K562 (cell line): ENCODE results near the gene KIF1A.

Experiments used
- CAMTA2 ChIP-seq: fragments of 250-450 bp; sonication (Bioruptor Pico); conservative IDR thresholded peaks from 2 replicates; pipeline ENCODE4 v1.5.1; 2022
- HMG20B ChIP-seq: fragments of 250-450 bp; sonication (Bioruptor Pico); IDR thresholded peaks from 2 replicates; pipeline ENCODE4 v1.5.0; 2021; ENCODE audit warnings: mild to moderate bottlenecking
- MEF2D ChIP-seq: conservative IDR thresholded peaks from 2 replicates; pipeline ENCODE4 v1.6.1; 2016; ENCODE audit warnings: low read depth, missing genetic modification characterization, missing compliant biosample characterization
- NFE2L1 ChIP-seq: fragments of 450-650 bp; IDR thresholded peaks from 2 replicates; pipeline ENCODE4 v1.6.1; 2016; ENCODE audit warnings: missing genetic modification characterization, low read depth, mild to moderate bottlenecking, missing compliant biosample characterization, moderate library complexity, borderline replicate concordance
- PHB2 ChIP-seq: fragments of 450-650 bp; IDR thresholded peaks from 2 replicates; pipeline ENCODE4 v1.6.1; 2017; ENCODE audit warnings: low read depth
- POLR2A ChIP-seq: fragments of 450-650 bp; conservative IDR thresholded peaks from 2 replicates; pipeline ENCODE4 v1.6.1; 2016
- SRSF9 ChIP-seq: fragments of 200-400 bp; formaldehyde crosslinking; IDR thresholded peaks from 2 replicates; pipeline ENCODE4 v1.6.1; 2017; ENCODE audit warnings: low read depth, low read length, borderline replicate concordance
- ZNF707 ChIP-seq: fragments of 250-450 bp; sonication (Bioruptor Pico); conservative IDR thresholded peaks from 2 replicates; pipeline ENCODE4 v1.8.0; 2022; ENCODE audit warnings: inconsistent platforms, mild to moderate bottlenecking, moderate library complexity
- TF ChIP-seq, protein P1 (sequence below): sonication (generic); formaldehyde crosslinking; IDR thresholded peaks from 2 replicates; pipeline ENCODE4 v1.8.1; 2023; ENCODE audit warnings: mild to moderate bottlenecking, missing genetic modification reagents
- TF ChIP-seq, protein P2 (sequence below), 3 experiments: IDR thresholded peaks in 2 of 3; conservative IDR thresholded peaks in 1 of 3; 2 replicates each; pipeline ENCODE4 v1.5.1; 2011 to 2012; ENCODE audit warnings: low read length in 3 of 3, mild to moderate bottlenecking in 3 of 3, control low read depth in 2 of 3, improper control_type of control experiment in 1 of 3, inconsistent platforms in 1 of 3, low read depth in 1 of 3, mixed read lengths in 1 of 3, moderate library complexity in 1 of 3; ENCODE audit not compliant: insufficient read depth in 2 of 3
- TF ChIP-seq, protein P3 (sequence below), 2 experiments: fragments of 450-650 bp in 1 of 2; sonication (generic) in 1 of 2; formaldehyde crosslinking in 1 of 2; IDR thresholded peaks in 1 of 2; conservative IDR thresholded peaks in 1 of 2; 2 replicates each; pipeline versions ENCODE4 v1.6.1 to v1.8.1; 2016 to 2023; ENCODE audit warnings: mild to moderate bottlenecking in 2 of 2, moderate library complexity in 2 of 2, inconsistent platforms in 1 of 2, missing genetic modification reagents in 1 of 2
- TF ChIP-seq, protein P4 (sequence below): fragments of 250-450 bp; sonication (Bioruptor Pico); IDR thresholded peaks from 2 replicates; pipeline ENCODE4 v1.5.1; 2021; ENCODE audit warnings: mild to moderate bottlenecking
- TF ChIP-seq, protein P5 (sequence below): fragments of 450-650 bp; IDR thresholded peaks from 2 replicates; pipeline ENCODE4 v1.6.1; 2014; ENCODE audit warnings: low read depth, mild to moderate bottlenecking, moderate library complexity, borderline replicate concordance

DNA sequence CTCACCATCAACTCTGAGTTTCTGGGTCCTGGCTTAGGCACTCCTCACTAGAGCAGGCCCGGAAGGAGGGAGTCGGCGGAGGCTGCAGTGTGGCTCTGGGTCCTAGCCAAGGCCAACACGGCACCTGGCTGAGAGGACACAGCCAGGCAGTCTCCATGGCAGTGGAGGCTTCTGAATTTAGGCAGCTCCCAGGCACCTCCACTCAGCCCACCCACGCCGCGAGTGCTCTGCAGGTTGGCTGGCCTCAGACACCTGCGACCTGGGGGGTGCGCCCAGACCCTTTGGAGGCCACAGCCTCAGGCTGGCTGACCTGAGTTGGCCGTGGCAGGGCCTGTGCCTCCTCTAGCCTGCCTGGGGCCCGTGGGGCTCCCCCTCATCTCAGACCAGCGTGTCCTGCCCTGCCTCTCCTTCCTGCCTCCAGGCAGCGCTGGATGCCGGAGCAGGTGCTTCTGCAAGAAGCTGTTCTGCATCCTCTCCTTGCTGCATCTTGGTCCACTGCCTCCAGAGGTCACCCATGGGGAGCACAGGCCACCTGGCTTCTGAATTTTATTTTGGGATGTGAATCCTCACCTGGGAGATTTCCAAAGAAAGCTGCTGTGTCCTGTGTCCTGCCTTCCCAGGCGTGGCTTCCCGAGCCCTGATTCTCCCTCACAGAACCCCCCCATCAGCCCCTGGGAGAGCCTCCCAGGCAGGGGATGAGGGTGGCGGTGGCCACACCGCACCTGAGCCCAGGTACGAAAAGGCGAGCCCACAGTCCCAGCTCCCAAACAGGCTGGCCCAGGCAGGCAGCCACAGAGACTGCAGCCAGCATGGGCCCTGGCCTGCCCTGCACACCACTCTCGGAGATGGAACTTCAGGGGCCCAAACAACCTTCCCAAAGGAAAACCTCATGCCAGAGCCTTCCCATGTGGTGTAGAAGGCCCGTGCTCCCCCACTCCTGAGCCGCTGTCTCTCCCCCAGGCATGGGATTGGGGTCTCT, 105.0 kb downstream of the KIF1A start:
- TF ChIP-seq POLR2A = no peak
- TF ChIP-seq, protein P1, sequence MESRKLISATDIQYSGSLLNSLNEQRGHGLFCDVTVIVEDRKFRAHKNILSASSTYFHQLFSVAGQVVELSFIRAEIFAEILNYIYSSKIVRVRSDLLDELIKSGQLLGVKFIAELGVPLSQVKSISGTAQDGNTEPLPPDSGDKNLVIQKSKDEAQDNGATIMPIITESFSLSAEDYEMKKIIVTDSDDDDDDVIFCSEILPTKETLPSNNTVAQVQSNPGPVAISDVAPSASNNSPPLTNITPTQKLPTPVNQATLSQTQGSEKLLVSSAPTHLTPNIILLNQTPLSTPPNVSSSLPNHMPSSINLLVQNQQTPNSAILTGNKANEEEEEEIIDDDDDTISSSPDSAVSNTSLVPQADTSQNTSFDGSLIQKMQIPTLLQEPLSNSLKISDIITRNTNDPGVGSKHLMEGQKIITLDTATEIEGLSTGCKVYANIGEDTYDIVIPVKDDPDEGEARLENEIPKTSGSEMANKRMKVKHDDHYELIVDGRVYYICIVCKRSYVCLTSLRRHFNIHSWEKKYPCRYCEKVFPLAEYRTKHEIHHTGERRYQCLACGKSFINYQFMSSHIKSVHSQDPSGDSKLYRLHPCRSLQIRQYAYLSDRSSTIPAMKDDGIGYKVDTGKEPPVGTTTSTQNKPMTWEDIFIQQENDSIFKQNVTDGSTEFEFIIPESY = no peak
- no peak for TF ChIP-seq PHB2
- no peak for TF ChIP-seq HMG20B
- TF ChIP-seq, protein P2, sequence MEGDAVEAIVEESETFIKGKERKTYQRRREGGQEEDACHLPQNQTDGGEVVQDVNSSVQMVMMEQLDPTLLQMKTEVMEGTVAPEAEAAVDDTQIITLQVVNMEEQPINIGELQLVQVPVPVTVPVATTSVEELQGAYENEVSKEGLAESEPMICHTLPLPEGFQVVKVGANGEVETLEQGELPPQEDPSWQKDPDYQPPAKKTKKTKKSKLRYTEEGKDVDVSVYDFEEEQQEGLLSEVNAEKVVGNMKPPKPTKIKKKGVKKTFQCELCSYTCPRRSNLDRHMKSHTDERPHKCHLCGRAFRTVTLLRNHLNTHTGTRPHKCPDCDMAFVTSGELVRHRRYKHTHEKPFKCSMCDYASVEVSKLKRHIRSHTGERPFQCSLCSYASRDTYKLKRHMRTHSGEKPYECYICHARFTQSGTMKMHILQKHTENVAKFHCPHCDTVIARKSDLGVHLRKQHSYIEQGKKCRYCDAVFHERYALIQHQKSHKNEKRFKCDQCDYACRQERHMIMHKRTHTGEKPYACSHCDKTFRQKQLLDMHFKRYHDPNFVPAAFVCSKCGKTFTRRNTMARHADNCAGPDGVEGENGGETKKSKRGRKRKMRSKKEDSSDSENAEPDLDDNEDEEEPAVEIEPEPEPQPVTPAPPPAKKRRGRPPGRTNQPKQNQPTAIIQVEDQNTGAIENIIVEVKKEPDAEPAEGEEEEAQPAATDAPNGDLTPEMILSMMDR (IDR thresholded peaks at IDR 0.05 in 2 of 3, conservative IDR thresholded peaks at IDR 0.05 in 1 of 3; ENCODE audit: insufficient read depth in 2 of 3, low read depth in 1 of 3, low read length in 3 of 3) = no peak
- no peak for TF ChIP-seq NFE2L1
- TF ChIP-seq, protein P3, sequence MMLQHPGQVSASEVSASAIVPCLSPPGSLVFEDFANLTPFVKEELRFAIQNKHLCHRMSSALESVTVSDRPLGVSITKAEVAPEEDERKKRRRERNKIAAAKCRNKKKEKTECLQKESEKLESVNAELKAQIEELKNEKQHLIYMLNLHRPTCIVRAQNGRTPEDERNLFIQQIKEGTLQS (IDR thresholded peaks at IDR 0.05) = no peak
- TF ChIP-seq, protein P3 (CRISPR knock-in tag; conservative IDR thresholded peaks at IDR 0.05) = no peak
- TF ChIP-seq, protein P4, sequence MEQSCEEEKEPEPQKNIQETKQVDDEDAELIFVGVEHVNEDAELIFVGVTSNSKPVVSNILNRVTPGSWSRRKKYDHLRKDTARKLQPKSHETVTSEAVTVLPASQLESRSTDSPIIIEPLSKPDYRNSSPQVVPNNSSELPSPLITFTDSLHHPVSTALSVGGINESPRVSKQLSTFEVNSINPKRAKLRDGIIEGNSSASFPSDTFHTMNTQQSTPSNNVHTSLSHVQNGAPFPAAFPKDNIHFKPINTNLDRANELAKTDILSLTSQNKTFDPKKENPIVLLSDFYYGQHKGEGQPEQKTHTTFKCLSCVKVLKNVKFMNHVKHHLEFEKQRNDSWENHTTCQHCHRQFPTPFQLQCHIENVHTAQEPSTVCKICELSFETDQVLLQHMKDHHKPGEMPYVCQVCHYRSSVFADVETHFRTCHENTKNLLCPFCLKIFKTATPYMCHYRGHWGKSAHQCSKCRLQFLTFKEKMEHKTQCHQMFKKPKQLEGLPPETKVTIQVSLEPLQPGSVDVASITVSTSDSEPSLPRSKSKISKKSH (CRISPR knock-in tag) = no peak
- TF ChIP-seq, protein P5, sequence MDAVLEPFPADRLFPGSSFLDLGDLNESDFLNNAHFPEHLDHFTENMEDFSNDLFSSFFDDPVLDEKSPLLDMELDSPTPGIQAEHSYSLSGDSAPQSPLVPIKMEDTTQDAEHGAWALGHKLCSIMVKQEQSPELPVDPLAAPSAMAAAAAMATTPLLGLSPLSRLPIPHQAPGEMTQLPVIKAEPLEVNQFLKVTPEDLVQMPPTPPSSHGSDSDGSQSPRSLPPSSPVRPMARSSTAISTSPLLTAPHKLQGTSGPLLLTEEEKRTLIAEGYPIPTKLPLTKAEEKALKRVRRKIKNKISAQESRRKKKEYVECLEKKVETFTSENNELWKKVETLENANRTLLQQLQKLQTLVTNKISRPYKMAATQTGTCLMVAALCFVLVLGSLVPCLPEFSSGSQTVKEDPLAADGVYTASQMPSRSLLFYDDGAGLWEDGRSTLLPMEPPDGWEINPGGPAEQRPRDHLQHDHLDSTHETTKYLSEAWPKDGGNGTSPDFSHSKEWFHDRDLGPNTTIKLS = no peak
- TF ChIP-seq MEF2D (tag) = no peak
- no peak for TF ChIP-seq SRSF9
- no peak for TF ChIP-seq ZNF707
- TF ChIP-seq CAMTA2 (CRISPR knock-in tag) = no peak
